SJCRH30 (cell line): ENCODE measurements around the gene DIP2B. TPM values are rescaled to one million over a fixed set of nuclear protein-coding genes. Genes with fewer than 3 reads are reported as not detected.

Experiments
- DNase-seq, 2 experiments: peaks; one replicate each; pipeline ENCODE4 v3.0.0-alpha.2; 2015 to 2020
- H3K27ac ChIP-seq: fragments of 250-450 bp; sonication (Bioruptor Pico); 2 replicates; pipeline ENCODE4 v1.5.1; 2020; ENCODE audit warnings: mild to moderate bottlenecking, moderate library complexity
- H3K27me3 ChIP-seq: fragments of 250-450 bp; sonication (Bioruptor Pico); 2 replicates; pipeline ENCODE4 v1.5.1; 2020; ENCODE audit warnings: mild to moderate bottlenecking, moderate library complexity
- H3K36me3 ChIP-seq: fragments of 250-450 bp; sonication (Bioruptor Pico); 2 replicates; pipeline ENCODE4 v1.5.1; 2020; ENCODE audit warnings: mild to moderate bottlenecking, moderate library complexity
- H3K4me1 ChIP-seq: fragments of 250-450 bp; sonication (Bioruptor Pico); 2 replicates; pipeline ENCODE4 v1.5.1; 2020; ENCODE audit warnings: mild to moderate bottlenecking, moderate library complexity
- H3K4me3 ChIP-seq: fragments of 250-450 bp; sonication (Bioruptor Pico); 2 replicates; pipeline ENCODE4 v1.5.1; 2020; ENCODE audit warnings: mild to moderate bottlenecking, moderate library complexity
- H3K9me3 ChIP-seq: fragments of 250-450 bp; sonication (Bioruptor Pico); replicated peaks from 2 replicates; pipeline ENCODE4 v1.5.1; 2020; ENCODE audit warnings: mild to moderate bottlenecking, moderate library complexity
- total RNA-seq: library from RNA; depleted of rRNA; stranded (reverse); fragments of >200 nt; shearing (Covaris generic); gene quantifications from 2 replicates; pipeline ENCODE4 v1.2.3, GENCODE V29; 2014

The DIP2B gene
- total RNA-seq, 1 experiment from 2014 or later = 37.1 TPM

DNA sequence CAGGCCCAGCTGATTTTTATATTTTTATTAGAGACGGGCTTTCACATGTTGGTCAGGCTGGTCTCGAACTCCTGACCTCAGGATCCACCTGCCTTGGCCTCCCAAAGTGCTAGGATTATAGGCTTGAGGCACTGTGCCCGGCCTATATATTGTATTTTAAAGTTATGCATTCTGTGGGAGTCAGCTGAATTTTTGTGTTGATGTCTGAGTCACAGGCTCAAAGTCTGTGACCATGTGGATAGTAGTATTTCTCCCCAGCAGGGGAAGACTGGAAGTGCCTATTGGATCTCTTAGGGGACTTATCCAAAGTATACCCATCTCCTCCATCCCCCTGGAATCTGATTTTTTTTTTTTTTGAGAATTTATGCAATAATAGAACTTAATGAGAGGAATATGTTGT is 215.3 kb downstream of the DIP2B start:
- Histone ChIP-seq H3K36me3 (peaks cover 52% of the 10 kb centered on the region), H3K4me1 (no peaks in the 10 kb centered on the region), H3K4me3 (no peak overlapping the region), H3K27ac (no peak overlapping the region), H3K9me3 (no peaks in the 10 kb centered on the region), H3K27me3 (no peaks in the 10 kb centered on the region)
- DNase-seq = no peak

GRCh38 chr12:50720501-50720900 is 215.7 kb downstream of the DIP2B start:
- DNase-seq = no peak
- peaks cover 52% of the 10 kb centered on the region for H3K36me3 ChIP-seq
- H3K9me3 ChIP-seq = no peaks in the 10 kb centered on the region

GRCh38 chr12:50723865-50724264 is 219.1 kb downstream of the DIP2B start:
- Histone ChIP-seq H3K36me3 (peaks cover 48% of the 10 kb centered on the region), H3K4me1 (no peaks in the 10 kb centered on the region), H3K9me3 (no peaks in the 10 kb centered on the region), H3K4me3 (no peak overlapping the region), H3K27ac (no peak overlapping the region), H3K27me3 (no peaks in the 10 kb centered on the region)
- DNase-seq = no peak

More at GRCh38 chr12:50720501-50720900, 215.7 kb downstream of the DIP2B start:
- no peak overlapping the region for H3K4me3 ChIP-seq
- no peaks in the 10 kb centered on the region for H3K4me1 ChIP-seq
- H3K27me3 ChIP-seq = no peaks in the 10 kb centered on the region
- no peak overlapping the region for H3K27ac ChIP-seq

DNA sequence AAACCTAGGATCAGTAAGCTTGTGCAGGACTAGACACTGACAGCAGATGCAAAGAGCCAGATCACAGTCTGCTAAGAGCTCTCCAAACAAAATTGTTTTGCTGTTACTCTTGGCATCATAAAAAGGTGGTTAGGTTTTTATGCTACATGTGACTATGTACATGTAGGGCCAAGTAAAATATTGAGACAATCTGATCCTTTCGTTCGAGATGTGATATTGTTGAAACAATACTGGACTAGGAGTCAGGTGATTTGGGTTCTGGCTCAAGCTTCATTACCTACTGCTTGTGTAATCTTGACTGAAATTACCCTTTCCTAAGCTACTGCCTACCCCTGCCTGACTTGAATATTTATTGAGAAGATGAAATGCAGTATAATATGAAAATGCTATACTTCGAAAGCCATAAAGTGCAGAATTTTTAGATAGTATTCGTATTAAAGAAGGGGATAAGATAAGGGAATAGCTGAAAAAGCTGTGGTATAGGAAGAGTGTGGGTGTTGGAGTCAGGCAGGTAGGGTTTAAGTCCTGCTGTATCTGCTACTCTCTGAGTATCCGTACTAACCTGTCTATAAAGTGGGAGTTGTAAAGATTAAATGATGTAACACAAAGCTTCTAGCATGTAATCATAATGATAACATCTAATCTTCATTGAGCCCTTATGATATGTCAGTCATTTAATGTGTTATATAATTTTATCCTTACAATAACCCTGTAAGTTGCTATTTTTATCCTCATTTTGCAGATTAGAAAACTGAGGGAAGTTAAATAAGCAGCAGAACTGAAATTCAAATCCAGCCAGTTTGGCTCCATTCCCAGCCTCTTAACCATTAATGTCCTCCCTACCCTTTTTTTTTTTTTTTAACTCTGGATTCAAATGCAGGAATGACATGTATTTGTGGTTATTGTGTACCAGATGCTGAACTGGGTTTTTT is 220.5 kb downstream of the DIP2B start:
- Histone ChIP-seq H3K9me3 (no peaks in the 10 kb centered on the region), H3K4me1 (no peaks in the 10 kb centered on the region), H3K4me3 (no peak overlapping the region), H3K27me3 (no peaks in the 10 kb centered on the region), H3K36me3 (peaks cover 42% of the 10 kb centered on the region), H3K27ac (no peak overlapping the region)
- DNase-seq = no peak

GRCh38 chr12:50727466-50727865 is 222.7 kb downstream of the DIP2B start:
- peaks cover 40% of the 10 kb centered on the region for H3K36me3 ChIP-seq
- H3K4me3 ChIP-seq = no peak overlapping the region
- H3K9me3 ChIP-seq = no peaks in the 10 kb centered on the region
- no peaks in the 10 kb centered on the region for H3K4me1 ChIP-seq
- no peak for DNase-seq
- H3K27me3 ChIP-seq = no peaks in the 10 kb centered on the region
- H3K27ac ChIP-seq = no peak overlapping the region

GRCh38 chr12:50728417-50728816 is 223.6 kb downstream of the DIP2B start:
- Histone ChIP-seq H3K4me1 (no peaks in the 10 kb centered on the region), H3K36me3 (peaks cover 35% of the 10 kb centered on the region), H3K4me3 (no peak overlapping the region)

GRCh38 chr12:50728841-50729240 is 224.1 kb downstream of the DIP2B start:
- no peaks in the 10 kb centered on the region for H3K4me1 ChIP-seq
- H3K27ac ChIP-seq = no peak overlapping the region
- no peaks in the 10 kb centered on the region for H3K27me3 ChIP-seq
- H3K9me3 ChIP-seq = no peaks in the 10 kb centered on the region
- no peak for DNase-seq
- H3K36me3 ChIP-seq = peaks cover 33% of the 10 kb centered on the region
- H3K4me3 ChIP-seq = no peak overlapping the region

More at GRCh38 chr12:50728417-50728816, 223.6 kb downstream of the DIP2B start:
- Histone ChIP-seq H3K27me3 (no peaks in the 10 kb centered on the region), H3K9me3 (no peaks in the 10 kb centered on the region), H3K27ac (no peak overlapping the region)
- DNase-seq = no peak

- H3K27me3 ChIP-seq = no peaks in the 10 kb centered on the region
- no peaks in the 10 kb centered on the region for H3K9me3 ChIP-seq
- H3K4me3 ChIP-seq = no peak overlapping the region
- H3K36me3 ChIP-seq = peaks cover 19% of the 10 kb centered on the region
- H3K4me1 ChIP-seq = no peaks in the 10 kb centered on the region
- DNase-seq = no peak
- no peak overlapping the region for H3K27ac ChIP-seq
These were observed 227.8 kb downstream of the DIP2B start for GRCh38 chr12:50732591-50732990.

DNA sequence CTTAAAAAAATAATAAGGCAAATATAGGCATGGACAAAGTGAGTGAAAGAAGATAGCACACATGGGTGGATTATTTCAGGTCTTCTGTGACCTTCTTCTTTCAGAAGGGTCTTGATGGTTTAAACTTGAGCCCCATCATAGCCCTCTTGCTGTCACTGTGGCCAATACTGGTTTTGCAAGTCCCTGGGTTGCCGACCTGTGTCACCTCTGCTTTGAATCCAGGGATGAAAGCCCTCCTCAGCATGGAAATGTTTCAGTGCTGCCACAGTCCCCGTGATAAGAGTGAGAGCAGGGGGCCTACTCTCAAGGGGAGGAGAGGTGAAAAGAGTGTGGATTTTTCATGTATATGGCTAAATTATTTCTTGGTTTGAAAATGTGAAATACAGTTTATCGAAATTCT is 228.9 kb downstream of the DIP2B start:
- Histone ChIP-seq H3K4me3 (no peak overlapping the region), H3K9me3 (no peaks in the 10 kb centered on the region), H3K27ac (no peak overlapping the region), H3K27me3 (no peaks in the 10 kb centered on the region), H3K36me3 (peaks cover 14% of the 10 kb centered on the region), H3K4me1 (no peaks in the 10 kb centered on the region)
- DNase-seq = no peak

- no peaks in the 10 kb centered on the region for H3K9me3 ChIP-seq
- DNase-seq = peak; percentile 38 to 75
- no peak overlapping the region for H3K27ac ChIP-seq
- no peaks in the 10 kb centered on the region for H3K27me3 ChIP-seq
- no peaks in the 10 kb centered on the region for H3K4me1 ChIP-seq
- H3K36me3 ChIP-seq = peaks cover 14% of the 10 kb centered on the region
- H3K4me3 ChIP-seq = no peak overlapping the region
These were observed 229.9 kb downstream of the DIP2B start for GRCh38 chr12:50734409-50735263.

DNA sequence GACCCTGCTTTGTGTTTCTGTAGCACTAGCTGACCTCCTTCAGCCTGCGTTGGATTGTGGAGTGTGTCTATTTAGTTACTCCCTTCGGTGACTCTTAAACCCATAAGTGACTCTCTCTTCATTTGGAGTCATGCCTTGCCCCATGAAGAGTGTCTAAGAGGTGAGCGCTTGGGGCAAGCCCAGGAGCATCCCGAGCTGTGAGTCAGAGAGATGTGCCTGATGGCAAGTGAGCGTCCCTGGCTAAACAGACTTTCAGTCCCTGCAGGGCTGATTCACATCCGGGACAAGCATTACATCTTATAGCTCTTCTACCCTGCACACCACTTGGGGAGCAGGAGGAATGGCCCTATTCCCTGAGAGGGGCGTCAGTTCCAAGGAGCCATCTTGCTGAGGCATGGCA is 234.8 kb downstream of the DIP2B start:
- H3K36me3 ChIP-seq = peaks cover 31% of the 10 kb centered on the region
- H3K9me3 ChIP-seq = no peaks in the 10 kb centered on the region
- H3K27me3 ChIP-seq = no peaks in the 10 kb centered on the region
- H3K27ac ChIP-seq = no peak overlapping the region
- no peak overlapping the region for H3K4me3 ChIP-seq
- H3K4me1 ChIP-seq = no peaks in the 10 kb centered on the region
- no peak for DNase-seq

DNA sequence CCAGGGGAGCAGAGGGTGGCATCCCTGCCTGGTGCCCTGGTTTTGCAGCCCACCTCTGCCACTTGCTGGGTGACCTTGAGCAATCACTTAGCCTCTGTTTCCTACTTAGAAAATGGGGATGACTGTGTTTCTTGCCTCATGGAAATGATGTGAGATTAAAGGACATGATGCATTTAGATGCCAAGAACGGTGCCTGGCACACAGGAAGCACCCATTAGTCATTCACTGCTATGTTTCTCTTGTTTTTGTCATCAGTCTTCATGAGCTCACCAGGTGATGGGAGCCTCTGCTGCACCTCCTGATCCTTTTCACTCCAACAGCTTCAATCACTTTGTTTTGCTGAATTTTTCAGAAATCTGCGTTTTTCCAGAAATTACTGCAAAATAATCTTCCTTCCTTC is 235.5 kb downstream of the DIP2B start:
- Histone ChIP-seq H3K27me3 (no peaks in the 10 kb centered on the region), H3K27ac (no peak overlapping the region), H3K4me1 (no peaks in the 10 kb centered on the region), H3K36me3 (peaks cover 35% of the 10 kb centered on the region), H3K4me3 (no peak overlapping the region), H3K9me3 (no peaks in the 10 kb centered on the region)
- DNase-seq = no peak

DNA sequence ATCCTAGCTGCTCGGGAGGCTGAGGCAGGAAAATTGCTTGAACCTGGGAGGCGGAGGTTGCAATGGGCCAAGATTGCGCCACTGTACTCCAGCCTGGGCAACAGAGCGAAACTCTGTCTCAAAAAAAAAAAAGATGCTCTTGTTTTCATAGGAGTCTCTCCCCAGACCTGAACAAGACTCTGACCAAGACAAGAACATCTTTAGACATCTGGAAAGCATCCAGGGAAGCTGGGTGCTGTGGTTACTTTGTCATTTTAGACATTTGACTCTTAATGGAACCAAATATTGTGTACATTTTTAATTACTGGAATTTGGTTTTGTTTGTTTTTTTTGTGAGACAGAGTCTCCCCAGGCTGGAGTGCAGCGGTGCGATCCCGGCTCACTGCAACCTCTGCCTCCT is 238.0 kb downstream of the DIP2B start:
- no peak overlapping the region for H3K27ac ChIP-seq
- H3K4me1 ChIP-seq = no peaks in the 10 kb centered on the region

DNA sequence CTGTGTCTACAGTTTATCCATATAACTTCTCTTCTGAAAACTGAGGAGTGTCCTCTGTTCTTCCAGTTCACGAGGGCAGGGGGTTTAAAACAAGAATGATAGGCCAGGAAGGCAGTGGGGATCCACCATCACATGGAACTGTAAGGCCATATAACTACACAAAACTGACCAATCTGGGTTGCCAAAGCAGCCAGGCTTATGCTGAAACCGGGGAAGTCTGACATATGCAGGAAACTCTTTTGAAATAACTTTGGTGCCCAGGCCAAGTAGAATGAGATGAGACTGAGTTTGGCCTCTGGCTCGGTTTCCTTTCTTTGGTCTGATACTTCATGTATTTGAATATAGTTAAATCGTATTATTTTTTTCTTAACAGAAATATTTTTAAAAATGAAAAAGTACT is 241.1 kb downstream of the DIP2B start:
- no peaks in the 10 kb centered on the region for H3K4me1 ChIP-seq
- H3K9me3 ChIP-seq = no peaks in the 10 kb centered on the region
- no peak overlapping the region for H3K4me3 ChIP-seq
- no peak for DNase-seq
- H3K36me3 ChIP-seq = peaks cover 39% of the 10 kb centered on the region
- no peak overlapping the region for H3K27ac ChIP-seq
- no peaks in the 10 kb centered on the region for H3K27me3 ChIP-seq

More for the DNA sequence above, 238.0 kb downstream of the DIP2B start:
- no peaks in the 10 kb centered on the region for H3K9me3 ChIP-seq
- no peaks in the 10 kb centered on the region for H3K27me3 ChIP-seq
- H3K4me3 ChIP-seq = no peak overlapping the region
- H3K36me3 ChIP-seq = peaks cover 46% of the 10 kb centered on the region
- DNase-seq = no peak

DNA sequence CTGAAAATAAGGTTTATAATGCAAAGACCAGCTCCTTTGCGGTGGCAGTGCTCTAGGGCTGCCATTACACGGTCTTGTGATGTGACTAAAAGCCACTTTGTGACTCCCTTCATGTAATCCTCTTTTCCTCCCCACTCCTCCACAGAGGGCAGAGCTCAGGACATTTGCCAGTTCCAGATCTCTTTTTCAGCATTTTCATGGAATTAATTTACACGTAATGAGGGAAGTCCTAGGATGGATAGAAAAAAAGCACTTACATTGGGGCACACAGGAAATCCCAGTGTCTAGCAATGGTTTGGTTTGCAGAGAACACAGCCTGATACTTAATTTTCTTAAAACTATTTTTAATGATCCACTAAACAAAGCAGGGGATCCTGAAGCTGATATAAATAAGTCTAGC is 241.6 kb downstream of the DIP2B start:
- no peak for DNase-seq
- Histone ChIP-seq H3K27me3 (no peaks in the 10 kb centered on the region), H3K4me1 (no peaks in the 10 kb centered on the region), H3K9me3 (no peaks in the 10 kb centered on the region), H3K27ac (no peak overlapping the region), H3K36me3 (peaks cover 35% of the 10 kb centered on the region), H3K4me3 (no peak overlapping the region)
